GM18508 (cell line): ENCODE results near the gene SCRT2.
"Not testable (repeated sequence)": the region's sequence is repeated elsewhere in the genome, so short reads cannot be mapped to it uniquely, and the experiment has no call there.

ENCODE experiments used
- ATAC-seq: cut with Tn5 transposase; IDR thresholded peaks from one replicate; pipeline ENCODE4 v1.9.1; 2021; ENCODE audit warnings: moderate number of reproducible peaks; ENCODE audit not compliant: insufficient read depth, unreplicated experiment

SCRT2 gene

DNA sequence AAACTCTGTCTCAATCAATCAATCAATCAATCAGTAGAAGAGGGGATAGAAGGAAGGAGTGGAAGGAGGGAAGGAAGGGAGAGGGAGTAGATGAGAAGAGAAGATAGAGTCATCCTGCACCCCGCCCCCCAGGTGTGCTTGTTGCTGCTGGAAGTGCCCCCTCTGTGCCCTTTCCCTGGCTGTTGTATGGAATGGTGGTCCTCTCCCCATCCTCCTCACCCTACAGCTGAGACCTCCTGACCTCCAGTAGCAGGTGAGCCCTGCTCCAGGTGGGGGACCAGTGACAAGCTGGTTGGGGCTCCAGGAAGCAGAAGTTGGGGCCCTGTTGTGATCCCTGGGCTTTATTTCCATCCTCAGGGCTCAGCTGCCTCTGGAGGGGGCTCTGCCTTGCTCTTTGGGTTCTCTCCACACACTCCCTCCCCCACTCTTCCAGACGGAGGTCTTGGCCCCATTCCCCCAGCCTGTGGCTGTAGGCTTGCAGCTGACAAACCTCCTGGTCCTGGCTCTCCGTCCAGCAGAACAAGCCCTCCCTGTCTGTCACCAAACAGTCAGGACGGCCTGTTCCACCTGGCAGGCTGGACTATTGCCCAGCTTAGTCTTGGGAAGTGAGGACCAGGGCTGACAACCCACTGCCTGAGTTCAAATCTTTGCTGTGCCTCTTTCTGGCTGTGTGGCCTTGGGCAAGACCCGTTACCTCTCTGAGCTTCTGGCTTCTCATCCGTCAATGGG lies 26.0 kb upstream of the SCRT2 start:
- ATAC-seq = no peak

DNA sequence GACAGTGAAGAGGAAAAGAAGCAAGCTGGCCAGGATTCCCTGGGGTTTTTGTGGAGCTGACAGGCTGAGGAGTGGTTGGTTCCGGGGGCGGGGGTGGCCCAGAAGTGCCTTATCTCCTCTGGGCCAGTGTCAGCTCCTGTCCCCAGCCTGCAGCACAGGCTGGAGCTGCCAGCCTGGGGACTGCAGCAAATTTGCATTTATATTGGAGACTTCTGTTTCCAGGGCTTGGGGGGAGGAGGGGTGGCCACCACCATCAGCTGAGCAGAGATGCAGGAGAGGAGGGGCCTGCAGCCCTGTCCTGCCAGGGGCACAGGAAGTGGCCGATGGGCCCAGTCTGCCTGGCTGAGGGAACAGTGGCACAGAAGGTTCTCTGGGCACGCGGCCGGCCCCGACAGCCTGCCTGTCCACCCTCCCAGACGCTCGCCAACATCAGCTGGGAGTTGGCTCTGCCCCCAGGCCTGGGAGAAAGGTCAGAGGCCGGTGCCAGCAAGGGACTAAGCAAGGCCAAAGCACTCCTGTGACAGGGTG lies 24.3 kb upstream of the SCRT2 start:
- no peak for ATAC-seq

DNA sequence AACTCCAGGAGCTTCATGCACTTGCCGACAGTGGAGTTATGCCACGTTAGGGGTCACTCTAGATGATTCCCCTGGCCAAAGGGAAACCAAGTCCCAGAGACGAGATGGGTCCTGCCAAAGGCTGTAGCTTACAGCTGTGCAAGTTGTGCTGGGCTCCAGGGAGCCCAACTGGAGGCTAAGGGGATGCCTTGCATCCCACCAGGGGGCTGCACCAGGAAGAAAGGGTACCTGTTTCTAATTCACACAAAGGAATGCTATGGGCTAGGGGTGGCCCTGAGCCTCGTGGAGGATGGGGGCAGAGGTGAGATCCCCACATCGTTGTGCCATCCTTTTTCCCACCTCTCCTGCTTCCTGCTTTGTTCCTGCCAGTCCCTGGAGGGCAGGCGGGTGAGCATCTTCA lies 23.7 kb upstream of the SCRT2 start:
- no peak for ATAC-seq

DNA sequence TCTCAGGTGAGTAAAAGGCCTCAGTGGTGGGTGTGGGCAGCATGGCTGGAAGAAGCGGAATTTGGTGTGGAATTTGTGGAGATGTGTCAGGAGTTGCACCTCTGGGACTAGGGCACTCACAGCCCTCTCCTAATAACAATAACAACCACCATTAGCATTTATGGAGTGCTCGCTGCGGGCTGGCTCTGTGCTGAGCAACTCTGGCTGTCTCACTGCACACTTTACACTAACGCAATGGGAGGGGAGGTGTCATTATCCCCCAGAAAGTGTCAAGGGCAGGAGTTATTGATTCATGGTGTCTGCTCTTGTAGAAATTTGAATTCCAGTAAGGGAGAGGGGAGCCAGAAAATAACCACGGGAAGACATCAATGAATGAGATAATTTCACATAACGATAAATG lies 22.7 kb upstream of the SCRT2 start:
- no peak for ATAC-seq

DNA sequence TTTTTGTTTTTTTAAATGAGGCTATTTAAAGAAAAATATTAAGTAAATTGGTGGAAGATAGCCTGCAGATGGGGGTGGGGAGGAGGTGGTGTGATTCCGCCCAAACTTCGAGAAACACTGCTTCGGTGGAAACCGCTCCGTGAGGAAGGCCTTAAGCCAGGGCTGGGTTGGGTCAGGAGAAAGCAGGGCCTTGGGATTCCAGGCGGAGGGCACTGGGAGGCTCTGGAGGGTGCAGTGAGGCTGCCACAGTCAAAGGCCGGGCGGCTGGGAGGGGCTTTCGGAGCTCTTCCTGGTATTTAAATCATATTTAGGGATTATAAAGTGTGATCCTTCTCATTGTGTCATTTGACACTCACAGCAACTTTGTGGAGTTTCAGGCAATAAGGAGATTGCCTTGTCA lies 22.2 kb upstream of the SCRT2 start:
- no peak for ATAC-seq

DNA sequence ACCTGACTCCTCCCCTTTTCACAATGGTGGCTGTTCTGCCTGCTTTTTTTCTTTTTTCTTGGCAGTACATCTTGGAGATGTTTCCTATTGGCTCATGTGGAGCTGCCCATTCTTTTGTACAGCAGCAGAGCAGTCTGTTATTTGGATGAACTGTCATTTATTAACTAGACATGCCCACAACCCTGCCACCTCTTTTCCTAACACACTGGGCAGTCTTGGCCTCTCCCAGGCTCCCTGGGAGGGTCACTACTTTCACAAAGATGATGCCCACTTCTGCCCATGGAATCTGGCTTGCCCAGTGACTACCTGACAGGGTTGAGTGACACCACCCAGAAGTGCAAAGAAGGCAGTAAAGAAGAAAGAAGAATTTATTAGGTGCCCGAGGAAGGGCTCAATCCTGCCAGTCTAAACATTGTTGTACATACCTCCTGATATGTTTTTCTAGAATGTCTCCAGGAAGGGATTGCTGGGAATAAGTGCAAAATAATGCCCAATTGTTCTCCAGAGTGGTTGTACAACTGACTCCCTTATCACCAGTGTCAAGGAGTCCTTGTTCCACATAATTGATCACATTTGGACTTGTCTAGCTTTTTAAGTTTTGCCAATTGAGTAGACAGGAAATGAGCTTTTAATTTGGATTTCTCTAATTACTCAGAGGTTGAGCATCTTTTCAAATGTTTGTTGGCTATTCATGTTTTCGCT lies 19.7 kb upstream of the SCRT2 start:
- ATAC-seq = no peak

DNA sequence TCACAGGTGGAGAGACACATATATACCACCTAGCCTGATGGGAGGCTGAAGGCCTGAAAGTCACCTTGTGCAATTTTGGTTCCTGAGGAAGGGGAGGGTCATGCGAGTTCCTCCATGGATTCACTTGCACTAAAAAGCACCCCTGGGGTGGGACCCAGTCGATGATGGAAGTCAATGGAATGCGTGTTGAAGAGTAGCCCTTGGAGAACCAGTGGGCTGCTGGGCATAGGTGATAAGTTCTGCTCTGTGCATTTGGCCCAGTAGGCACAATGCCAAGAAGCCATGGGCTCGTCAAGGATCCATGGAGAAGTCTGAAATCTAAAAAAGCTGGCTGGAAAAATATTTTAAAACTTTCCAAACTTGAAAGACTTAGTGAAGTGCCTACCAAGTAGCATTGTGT lies 18.9 kb upstream of the SCRT2 start:
- no peak for ATAC-seq

DNA sequence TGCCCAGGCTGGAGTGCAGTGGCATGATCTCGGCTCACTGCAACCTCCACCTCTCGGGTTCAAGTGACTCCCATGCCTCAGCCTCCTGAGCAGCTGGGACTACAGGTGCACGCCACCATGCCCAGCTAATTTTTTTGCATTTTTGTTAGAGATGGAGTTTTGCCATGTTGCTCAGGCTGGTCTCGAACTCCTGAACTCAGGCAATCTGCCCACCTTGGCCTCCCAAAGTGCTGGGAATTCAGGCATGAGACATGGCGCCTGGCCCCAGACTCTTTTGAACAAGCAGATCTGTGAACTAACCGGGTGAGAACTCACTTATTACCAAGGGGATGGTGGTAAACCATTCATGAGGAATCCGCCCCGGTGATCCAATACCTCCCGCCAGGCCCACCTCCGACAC lies 18.2 kb upstream of the SCRT2 start:
- not testable (repeated sequence) for ATAC-seq

DNA sequence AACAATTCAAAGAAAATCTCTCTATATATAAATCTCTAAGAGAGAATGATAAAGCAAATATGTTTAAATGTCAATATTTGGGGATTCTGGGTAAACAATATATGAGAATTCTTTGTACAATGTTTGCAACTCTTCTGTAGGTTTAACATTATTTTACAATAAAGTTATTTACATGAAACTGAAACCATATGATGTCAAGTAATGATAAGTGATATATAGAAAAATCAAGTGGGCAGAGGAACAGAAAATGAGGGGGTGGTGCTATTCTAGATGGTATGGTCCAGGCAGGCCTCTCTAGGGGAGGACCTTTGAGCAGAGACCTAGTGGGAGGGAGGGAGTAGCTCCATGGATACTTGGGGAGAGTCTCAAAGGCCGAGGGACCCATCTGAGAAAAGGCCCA lies 16.4 kb upstream of the SCRT2 start:
- no peak for ATAC-seq

DNA sequence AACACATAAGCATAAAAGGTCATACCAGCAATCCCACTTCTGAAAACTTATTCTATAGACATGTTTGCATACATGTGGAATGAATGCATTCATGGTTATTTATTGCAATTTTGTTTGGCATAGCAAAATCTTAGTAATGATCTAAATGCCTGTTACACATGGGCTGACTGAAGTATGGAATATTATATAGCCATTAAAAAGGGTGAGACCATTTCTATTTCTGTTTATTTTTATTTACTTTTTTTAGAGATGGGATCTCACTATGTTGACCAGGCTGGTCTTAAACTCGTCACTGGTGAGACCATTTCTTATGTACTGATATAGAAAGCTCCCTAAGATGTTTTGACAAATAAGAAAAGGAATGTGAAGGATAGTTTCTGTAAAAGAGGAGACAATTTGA lies 14.3 kb upstream of the SCRT2 start:
- no peak for ATAC-seq

DNA sequence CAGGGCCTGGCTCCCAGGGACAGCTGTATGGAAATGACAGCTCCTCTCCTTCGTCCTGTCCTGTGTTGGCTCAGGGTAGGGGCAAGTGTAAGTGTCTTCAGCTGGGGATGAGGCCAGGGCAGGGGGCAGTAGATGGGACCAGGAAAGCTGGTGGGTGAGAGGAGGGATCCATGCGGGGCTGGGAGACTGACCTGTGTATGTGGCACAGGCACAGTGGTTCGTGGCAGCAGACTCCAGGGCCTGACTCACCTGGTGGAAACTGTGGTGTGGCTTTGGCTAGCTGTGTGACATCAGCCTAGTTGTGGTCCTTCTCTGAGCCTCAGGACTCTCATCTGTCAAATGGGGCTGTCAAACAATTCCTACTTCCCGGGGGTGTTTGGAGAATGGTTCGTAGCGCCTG lies 13.7 kb upstream of the SCRT2 start:
- no peak for ATAC-seq

DNA sequence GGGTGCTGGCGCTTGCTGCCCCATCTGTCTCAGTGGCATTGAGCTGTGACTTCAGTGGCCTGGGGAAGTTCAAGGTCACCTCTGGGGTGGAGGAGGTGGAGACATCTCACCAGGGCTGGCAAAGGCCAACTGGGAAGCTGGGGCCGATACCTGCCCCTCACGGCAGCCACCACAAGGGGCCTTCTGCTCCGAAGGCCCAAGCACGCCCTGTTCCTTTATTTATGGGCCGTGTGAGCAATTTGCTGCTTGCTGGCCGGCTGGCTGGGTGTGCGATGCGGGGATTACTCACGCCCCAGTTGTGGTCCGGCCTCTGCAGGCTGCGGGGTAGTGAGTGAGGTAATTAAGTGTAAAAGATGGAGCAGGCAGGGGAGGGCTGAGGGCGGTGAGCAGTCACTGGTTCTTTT lies 13.2 kb upstream of the SCRT2 start:
- no peak for ATAC-seq

DNA sequence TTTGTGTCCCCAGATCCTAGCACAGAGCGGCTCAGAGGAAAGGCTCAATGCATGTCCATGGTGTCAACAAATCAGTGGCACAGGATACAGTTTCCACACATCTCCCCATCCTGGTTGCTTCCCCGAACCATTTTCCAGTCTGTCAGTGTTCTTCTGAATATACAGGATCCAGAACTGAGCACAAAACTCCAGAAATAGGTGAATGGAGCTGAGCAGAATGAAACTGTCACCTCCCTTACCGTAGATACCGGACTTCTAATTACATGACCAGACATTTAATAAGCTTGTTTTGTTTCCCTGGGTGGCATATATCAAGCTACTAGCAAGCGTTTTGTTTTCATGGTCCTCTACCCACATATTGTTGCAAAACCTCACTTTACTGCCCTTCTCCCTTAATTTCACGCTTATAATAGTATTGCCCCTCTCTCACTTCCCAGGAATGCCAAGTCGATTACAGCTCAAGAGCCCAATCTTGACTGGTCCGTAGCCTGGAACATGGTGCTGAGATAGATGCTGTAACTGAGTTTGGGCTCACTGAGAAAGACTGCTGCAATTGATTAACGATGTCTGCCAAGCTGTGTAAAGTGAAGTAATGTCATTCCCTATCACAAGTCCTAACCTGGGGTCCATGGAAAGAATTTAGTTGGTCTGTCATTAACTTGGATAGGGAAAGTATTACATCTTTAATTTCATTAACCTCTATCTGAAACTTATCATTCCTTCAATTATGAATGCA lies 12.0 kb upstream of the SCRT2 start:
- ATAC-seq = no peak

DNA sequence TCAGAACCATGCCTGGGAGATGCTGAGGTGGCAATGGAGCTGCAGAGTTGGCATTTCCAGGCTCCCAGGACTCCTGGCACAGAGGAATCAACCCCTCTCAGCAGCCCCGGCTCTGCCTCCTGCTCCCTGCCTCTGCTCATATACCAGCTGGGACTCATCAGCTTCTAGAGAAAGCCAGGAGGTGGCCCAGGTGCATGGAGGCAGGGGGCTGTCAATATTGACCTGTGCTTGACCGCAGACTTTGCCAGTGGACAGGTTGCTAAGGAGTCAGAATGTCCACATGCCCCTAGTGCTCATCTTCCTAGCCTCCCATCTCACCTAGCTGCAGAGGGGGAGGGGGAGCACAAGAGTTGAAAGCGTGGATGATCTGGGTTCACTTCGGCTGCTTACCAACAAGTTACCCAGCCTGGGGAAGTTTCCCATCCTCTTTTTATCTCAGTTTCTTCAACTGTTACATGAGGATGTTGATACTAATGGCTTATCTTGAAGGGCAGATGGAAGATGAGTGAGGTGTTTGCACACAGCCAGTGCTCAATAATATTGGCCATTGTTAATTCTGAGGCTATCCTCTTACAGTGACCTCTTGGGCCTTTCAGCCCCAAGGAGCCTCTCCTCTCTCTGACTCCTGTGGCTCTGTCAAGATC lies 9.2 kb upstream of the SCRT2 start:
- no peak for ATAC-seq

DNA sequence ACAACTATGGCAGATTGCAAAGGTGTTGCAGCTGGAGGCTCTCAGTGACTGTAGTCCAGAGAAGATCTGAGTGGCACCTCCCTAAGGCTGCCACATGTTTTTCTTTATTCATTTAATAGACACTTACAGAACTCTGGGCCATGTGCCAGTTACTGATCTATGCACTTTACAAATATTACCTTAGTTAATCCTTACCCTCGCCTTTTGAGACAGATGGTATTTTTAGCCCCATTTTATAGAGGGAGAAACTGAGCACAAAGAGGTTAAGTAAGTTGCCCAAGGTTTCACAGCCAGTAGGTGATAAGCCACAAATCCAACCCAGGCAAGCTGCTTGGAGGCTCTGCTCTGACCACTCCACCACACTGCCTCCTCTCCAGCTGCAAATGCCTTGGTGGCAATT lies 6.5 kb upstream of the SCRT2 start:
- no peak for ATAC-seq

DNA sequence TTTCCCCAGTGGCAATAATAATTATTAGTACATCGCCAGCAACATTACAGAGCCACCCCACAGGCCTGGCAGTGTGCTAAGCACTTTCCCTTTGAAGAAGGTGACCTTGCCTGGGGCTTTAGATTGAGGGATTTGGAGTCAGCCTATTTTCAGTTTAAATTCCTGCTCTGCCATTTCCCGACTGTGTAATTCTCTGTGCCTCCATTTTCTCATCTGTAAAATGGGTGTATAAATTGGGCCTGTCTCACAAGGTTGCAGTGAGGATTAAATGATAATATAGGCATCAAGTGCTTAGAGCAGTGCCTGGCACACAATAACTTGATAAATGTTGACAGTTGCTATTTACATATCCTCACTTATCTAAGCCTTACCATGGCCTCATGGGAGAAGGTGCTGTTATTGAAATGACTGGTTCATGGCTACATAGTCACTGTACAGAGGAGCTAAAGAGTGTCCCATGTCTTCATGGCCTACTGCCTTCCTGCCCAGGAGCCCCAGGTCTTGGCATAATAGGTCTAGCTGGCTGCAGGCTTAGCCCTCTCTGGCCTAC lies 5.1 kb upstream of the SCRT2 start:
- no peak for ATAC-seq

DNA sequence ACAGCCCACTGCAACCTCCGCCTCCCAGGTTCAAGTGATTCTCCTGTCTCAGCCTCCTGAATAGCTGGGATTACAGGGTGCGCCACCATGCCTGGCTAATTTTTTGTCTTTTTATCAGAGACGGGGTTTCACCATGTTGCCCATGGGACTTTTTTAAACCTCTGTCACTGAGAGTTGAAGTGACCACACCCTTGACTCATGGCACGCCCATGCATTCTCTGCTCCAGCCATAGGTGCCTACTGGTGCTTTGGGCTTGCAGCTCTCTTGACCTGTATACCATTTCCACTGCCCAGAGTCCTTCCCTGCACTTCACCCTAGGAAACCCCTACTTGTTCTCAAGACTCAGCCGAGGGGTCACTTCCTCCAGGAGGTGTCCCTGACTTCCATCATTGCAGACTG lies 2.4 kb upstream of the SCRT2 start:
- ATAC-seq = no peak

DNA sequence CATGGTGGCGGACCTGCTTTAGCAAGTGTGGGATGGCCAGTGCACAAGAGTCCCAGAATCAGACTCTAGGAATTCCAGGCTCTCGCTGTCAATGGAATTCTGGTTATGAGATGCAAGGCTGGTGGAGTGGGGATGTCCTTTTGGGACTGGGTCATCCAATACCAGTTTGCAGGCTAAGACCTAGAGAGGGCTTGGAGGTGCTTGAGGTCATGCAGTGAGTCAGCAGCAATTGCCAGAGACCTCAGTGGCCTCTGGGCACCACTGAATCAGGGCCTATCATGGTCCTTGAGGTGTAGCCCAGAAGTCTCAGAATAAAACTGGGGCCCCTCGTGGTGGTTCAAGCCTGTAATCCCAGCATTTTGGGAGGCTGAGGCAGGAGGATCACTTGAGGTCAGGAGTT lies 1.4 kb upstream of the SCRT2 start:
- ATAC-seq = no peak

DNA sequence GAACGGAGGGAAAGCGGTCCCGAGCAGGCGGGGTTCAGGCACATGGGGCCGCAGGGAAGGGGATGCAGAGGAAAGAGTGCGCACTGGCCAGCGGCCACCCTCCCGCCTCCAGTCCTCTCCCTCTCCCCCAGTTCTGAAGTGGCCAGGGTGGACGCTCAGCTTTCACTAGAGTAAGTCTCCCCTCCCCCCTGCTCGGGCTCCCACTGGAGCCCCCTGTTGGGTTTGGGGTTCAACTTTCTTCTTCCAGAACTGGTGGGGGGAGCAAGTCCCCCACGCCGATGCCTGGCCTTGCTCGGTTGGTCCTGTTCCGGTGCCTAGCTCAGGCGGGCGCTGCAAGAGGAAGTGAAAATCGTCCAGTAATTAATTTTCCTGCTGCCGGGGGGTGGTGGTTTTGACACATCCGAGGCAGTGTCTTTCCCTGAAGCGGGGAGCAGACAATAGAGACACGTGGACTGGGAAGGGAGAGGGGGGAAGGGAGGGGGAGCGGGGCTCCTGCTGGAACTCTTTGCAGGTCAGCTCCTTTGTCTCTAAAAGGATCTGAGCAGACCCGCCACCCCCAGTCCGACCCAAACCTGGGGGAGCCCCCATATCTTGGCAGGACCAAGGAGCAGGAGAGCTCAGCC lies 824 bp upstream of the SCRT2 start:
- ATAC-seq = no peak

DNA sequence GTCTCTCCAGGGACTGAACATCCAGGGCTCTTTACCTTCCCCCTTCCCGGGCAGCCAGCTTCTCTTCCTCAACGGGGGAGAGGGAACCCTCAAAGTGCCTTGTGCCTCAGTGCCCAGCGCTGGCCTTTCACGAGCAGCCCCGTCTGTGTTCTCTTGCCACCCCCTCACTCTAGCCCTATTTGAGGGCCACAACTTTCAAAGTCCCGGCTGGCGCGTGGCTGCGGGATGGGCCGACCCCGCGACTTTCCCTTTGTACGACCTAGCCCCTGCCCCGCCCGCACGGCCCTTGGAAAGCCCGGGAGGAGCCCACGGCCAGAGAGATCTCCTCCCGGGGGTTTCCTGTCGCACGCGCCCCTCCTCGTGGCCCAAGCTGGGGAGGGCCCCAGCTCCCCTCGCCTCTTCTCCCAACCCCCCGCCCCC lies 559 bp downstream of the SCRT2 start:
- ATAC-seq = no peak
